Gastroesophageal sphincter (tissue), 3 donors: Measurements from ENCODE around the gene SRF.

ENCODE experiments used
- POLR2A ChIP-seq, 2 donors: fragments of 450-650 bp; IDR thresholded peaks; one replicate each; pipeline ENCODE4 v1.6.1; 2017; ENCODE audit warnings: antibody characterized with exemption in 2 of 2, mild to moderate bottlenecking in 2 of 2, moderate library complexity in 1 of 2
- POLR2AphosphoS5 ChIP-seq: sonication (generic); formaldehyde crosslinking; IDR thresholded peaks from one replicate; pipeline ENCODE4 v1.6.1; 2017; ENCODE audit warnings: antibody characterized with exemption
- TF ChIP-seq, protein P1 (sequence below), 4 experiments: fragments of 200-600 bp in 2 of 4; fragments of 450-650 bp in 2 of 4; sonication (generic) in 1 of 4; IDR thresholded peaks; one replicate each; pipeline ENCODE4 v1.5.1; 2017 to 2019; ENCODE audit warnings: antibody characterized with exemption in 4 of 4, mild to moderate bottlenecking in 2 of 4, moderate library complexity in 2 of 4

DNA sequence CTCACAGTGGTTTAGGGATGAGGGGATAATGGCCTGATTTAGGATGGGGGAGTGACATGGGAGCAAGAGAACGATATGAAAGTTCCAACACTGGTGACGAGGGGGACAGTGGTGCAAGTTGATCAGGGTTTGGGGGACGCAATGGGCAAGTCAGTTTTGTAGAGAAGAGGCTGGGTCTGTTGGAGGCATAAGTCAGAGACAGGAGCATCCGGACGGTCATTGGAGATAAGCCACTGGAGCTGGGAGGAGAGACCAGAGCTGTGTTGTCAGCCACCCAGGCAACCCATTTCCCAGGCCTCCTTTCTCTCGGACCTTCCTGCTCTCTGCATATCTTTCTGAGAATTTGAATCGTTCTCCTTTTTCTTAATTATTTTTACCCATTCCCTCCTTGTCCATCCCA, 48.7 kb downstream of the SRF start:
- TF ChIP-seq, protein P1, sequence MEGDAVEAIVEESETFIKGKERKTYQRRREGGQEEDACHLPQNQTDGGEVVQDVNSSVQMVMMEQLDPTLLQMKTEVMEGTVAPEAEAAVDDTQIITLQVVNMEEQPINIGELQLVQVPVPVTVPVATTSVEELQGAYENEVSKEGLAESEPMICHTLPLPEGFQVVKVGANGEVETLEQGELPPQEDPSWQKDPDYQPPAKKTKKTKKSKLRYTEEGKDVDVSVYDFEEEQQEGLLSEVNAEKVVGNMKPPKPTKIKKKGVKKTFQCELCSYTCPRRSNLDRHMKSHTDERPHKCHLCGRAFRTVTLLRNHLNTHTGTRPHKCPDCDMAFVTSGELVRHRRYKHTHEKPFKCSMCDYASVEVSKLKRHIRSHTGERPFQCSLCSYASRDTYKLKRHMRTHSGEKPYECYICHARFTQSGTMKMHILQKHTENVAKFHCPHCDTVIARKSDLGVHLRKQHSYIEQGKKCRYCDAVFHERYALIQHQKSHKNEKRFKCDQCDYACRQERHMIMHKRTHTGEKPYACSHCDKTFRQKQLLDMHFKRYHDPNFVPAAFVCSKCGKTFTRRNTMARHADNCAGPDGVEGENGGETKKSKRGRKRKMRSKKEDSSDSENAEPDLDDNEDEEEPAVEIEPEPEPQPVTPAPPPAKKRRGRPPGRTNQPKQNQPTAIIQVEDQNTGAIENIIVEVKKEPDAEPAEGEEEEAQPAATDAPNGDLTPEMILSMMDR (IDR thresholded peaks at IDR 0.05): no peak
- TF ChIP-seq POLR2AphosphoS5 (no peak), POLR2A (IDR thresholded peaks at IDR 0.05) (no peak)
